ENCODE results near the gene LMOD1.

Gene LMOD1

DNA sequence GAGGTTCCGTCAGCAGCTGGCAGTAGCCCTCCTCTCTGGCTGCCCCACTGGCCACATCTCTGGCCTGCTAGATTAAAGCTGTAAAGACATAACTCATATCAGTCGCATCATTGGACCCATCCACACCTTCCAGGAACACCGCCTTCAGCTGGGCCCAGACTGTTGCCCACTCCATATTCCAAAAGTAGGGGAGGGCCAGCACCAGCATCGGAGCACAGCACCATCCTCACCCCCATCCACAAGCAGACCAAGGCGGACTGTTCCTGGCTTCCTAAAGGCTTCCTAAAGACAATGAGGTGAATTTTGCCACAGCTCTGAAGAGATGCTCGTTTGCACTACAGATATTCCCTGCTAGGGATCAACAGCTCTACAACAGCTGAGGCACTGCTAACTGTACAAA, 54.1 kb downstream of the LMOD1 start:
- peaks cover 2% of the 10 kb centered on the region for H3K79me1 ChIP-seq (ENCODE audit: low read depth, low read length)
- H2BK5ac ChIP-seq (ENCODE audit: low read length), result no peak overlapping the region
- H3K4me3 ChIP-seq (ENCODE audit: low read length in 2 of 2), result no peak overlapping the region
- H3K18ac ChIP-seq (ENCODE audit: low read length), result no peak overlapping the region
- H3K36me3 ChIP-seq (replicated peaks in 1 of 2; ENCODE audit: control insufficient read depth in 2 of 2, insufficient read depth in 2 of 2, low read length in 2 of 2), result no peaks in the 10 kb centered on the region
- no CpG with 5 or more reads among the region's 6 CpGs for WGBS, 2 donors (ENCODE audit: extremely low coverage in 2 of 2, insufficient read length in 2 of 2, insufficient replicate concordance in 1 of 2)
- no peak overlapping the region for H3K4ac ChIP-seq (ENCODE audit: low read length)
- H3K23ac ChIP-seq (ENCODE audit: low read depth, low read length, poor library complexity), result no peak overlapping the region
- peaks cover 11 to 16% of the 10 kb centered on the region in 2 donors for H3K4me1 ChIP-seq (ENCODE audit: control insufficient read depth in 2 of 2, insufficient read depth in 1 of 2, low read depth in 1 of 2, low read length in 2 of 2)
- H3K9ac ChIP-seq (ENCODE audit: low read depth, low read length, poor library complexity), result no peak overlapping the region
- no peak overlapping the region for H3K4me2 ChIP-seq (ENCODE audit: insufficient read depth, low read length, poor library complexity, severe bottlenecking)
- H2BK15ac ChIP-seq (ENCODE audit: low read length), result no peak overlapping the region
- no peak for DNase-seq (ENCODE audit: low spot score)
- H4K8ac ChIP-seq (ENCODE audit: low read depth, low read length), result no peak overlapping the region
- H3K9me3 ChIP-seq (replicated peaks in 1 of 2; ENCODE audit: control insufficient read depth in 2 of 2, insufficient read depth in 1 of 2, low read depth in 1 of 2, low read length in 2 of 2), result no peaks in the 10 kb centered on the region
- peak overlapping the region; percentile 8 for H2AK5ac ChIP-seq (ENCODE audit: low read depth, low read length)
- H2BK12ac ChIP-seq (ENCODE audit: low read length), result no peak overlapping the region
- no peak overlapping the region for H3K27ac ChIP-seq (replicated peaks; ENCODE audit: low read length)
- H2AFZ ChIP-seq (ENCODE audit: low read length), result no peak overlapping the region
- no peak overlapping the region for H2BK120ac ChIP-seq (ENCODE audit: low read depth, low read length)
- no peak overlapping the region for H3K14ac ChIP-seq (ENCODE audit: low read length)
- no peak overlapping the region for H4K91ac ChIP-seq (ENCODE audit: low read depth, low read length, poor library complexity)
- H3K27me3 ChIP-seq (ENCODE audit: control insufficient read depth in 3 of 3, insufficient read depth in 3 of 3, low read depth in 1 of 3, low read length in 3 of 3), result peaks cover 0 to 46% (median 6%) of the 10 kb centered on the region in 3 experiments

DNA sequence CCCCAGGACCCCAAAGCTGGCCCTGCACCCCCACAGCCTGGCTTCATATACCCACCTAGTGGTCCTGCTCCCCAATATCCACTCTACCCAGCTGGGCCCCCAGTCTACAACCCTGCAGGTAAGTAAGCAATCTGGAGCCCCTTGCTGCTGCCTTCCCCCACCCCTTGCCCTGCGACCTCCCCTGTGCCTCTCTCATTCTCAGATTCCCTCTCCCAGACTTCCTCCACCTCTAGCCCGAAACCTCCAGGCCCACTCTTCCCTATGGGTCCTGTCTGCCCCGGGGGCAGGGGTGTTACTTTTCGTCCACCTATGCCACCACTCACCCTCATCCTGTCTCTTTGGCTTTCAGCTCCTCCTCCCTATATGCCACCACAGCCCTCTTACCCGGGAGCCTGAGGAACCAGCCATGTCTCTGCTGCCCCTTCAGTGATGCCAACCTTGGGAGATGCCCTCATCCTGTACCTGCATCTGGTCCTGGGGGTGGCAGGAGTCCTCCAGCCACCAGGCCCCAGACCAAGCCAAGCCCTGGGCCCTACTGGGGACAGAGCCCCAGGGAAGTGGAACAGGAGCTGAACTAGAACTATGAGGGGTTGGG, 54.8 kb downstream of the LMOD1 start:
- no peak overlapping the region for H2BK12ac ChIP-seq (ENCODE audit: low read length)
- H2BK5ac ChIP-seq (ENCODE audit: low read length), result no peak overlapping the region
- peaks cover 2% of the 10 kb centered on the region for H3K79me1 ChIP-seq (ENCODE audit: low read depth, low read length)
- WGBS, 2 donors (ENCODE audit: extremely low coverage in 2 of 2, insufficient read length in 2 of 2, insufficient replicate concordance in 1 of 2), result no CpG with 5 or more reads among the region's 5 CpGs
- DNase-seq (ENCODE audit: low spot score), result no peak
- H3K27me3 ChIP-seq (ENCODE audit: control insufficient read depth in 3 of 3, insufficient read depth in 3 of 3, low read depth in 1 of 3, low read length in 3 of 3), result peaks cover 0 to 53% (median 6%) of the 10 kb centered on the region in 3 experiments
- H2BK15ac ChIP-seq (ENCODE audit: low read length), result no peak overlapping the region
- H3K23ac ChIP-seq (ENCODE audit: low read depth, low read length, poor library complexity), result peak overlapping the region; percentile 16
- no peak overlapping the region for H3K18ac ChIP-seq (ENCODE audit: low read length)
- no peaks in the 10 kb centered on the region for H3K36me3 ChIP-seq (replicated peaks in 1 of 2; ENCODE audit: control insufficient read depth in 2 of 2, insufficient read depth in 2 of 2, low read length in 2 of 2)
- no peak overlapping the region for H2BK120ac ChIP-seq (ENCODE audit: low read depth, low read length)
- H2AK5ac ChIP-seq (ENCODE audit: low read depth, low read length), result peak overlapping the region; percentile 8
- H3K4me3 ChIP-seq (ENCODE audit: low read length in 2 of 2), result no peak overlapping the region
- no peak overlapping the region for H3K9ac ChIP-seq (ENCODE audit: low read depth, low read length, poor library complexity)
- H4K8ac ChIP-seq (ENCODE audit: low read depth, low read length), result no peak overlapping the region
- no peak overlapping the region for H3K14ac ChIP-seq (ENCODE audit: low read length)
- H4K91ac ChIP-seq (ENCODE audit: low read depth, low read length, poor library complexity), result no peak overlapping the region
- no peaks in the 10 kb centered on the region for H3K9me3 ChIP-seq (replicated peaks in 1 of 2; ENCODE audit: control insufficient read depth in 2 of 2, insufficient read depth in 1 of 2, low read depth in 1 of 2, low read length in 2 of 2)
- no peak overlapping the region for H3K4me2 ChIP-seq (ENCODE audit: insufficient read depth, low read length, poor library complexity, severe bottlenecking)
- no peak overlapping the region for H3K27ac ChIP-seq (replicated peaks; ENCODE audit: low read length)
- no peak overlapping the region for H3K4ac ChIP-seq (ENCODE audit: low read length)
- H3K4me1 ChIP-seq (ENCODE audit: control insufficient read depth in 2 of 2, insufficient read depth in 1 of 2, low read depth in 1 of 2, low read length in 2 of 2), result peaks cover 11 to 16% of the 10 kb centered on the region in 2 donors
- H2AFZ ChIP-seq (ENCODE audit: low read length), result no peak overlapping the region

DNA sequence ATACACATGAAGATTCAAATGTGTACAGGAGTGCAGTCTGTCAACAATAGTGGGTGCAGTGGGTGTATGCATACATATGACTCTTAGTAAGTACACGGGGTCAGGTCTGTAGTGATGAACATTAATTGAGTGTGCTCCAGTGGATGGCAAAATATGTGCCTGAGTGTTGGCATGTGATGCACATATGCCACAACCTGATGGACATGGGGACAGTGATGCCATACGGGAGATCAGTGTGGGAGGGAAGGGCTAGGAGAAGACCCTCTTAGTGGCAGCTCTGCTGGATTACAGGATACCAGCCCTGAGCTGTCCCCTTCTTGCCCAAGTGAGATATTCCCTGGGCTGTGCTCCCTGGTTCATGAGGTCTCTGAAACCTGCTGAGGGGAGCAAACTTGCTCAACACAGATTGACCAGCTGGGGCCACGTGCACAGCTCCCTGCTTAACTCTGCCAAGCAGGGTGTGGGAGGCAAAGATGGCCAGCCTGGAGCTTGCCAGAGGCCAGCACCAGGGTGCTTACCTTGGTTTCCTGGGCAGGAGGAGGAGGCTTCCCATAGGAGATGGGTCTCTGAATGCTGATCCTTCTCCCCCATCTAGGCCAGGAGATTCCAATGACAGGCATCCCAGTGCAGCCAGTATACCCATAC, 55.4 kb downstream of the LMOD1 start:
- Histone ChIP-seq H3K4me1 (ENCODE audit: control insufficient read depth in 2 of 2, insufficient read depth in 1 of 2, low read depth in 1 of 2, low read length in 2 of 2) (peaks cover 11 to 16% of the 10 kb centered on the region in 2 donors), H2BK12ac (ENCODE audit: low read length) (no peak overlapping the region), H3K79me1 (ENCODE audit: low read depth, low read length) (peaks cover 2% of the 10 kb centered on the region), H3K9me3 (replicated peaks in 1 of 2; ENCODE audit: control insufficient read depth in 2 of 2, insufficient read depth in 1 of 2, low read depth in 1 of 2, low read length in 2 of 2) (no peaks in the 10 kb centered on the region), H3K36me3 (replicated peaks in 1 of 2; ENCODE audit: control insufficient read depth in 2 of 2, insufficient read depth in 2 of 2, low read length in 2 of 2) (no peaks in the 10 kb centered on the region), H3K27me3 (ENCODE audit: control insufficient read depth in 3 of 3, insufficient read depth in 3 of 3, low read depth in 1 of 3, low read length in 3 of 3) (peaks cover 0 to 57% (median 6%) of the 10 kb centered on the region in 3 experiments), H3K23ac (ENCODE audit: low read depth, low read length, poor library complexity) (no peak overlapping the region), H3K9ac (ENCODE audit: low read depth, low read length, poor library complexity) (no peak overlapping the region), H3K27ac (replicated peaks; ENCODE audit: low read length) (no peak overlapping the region), H2BK15ac (ENCODE audit: low read length) (no peak overlapping the region), H4K8ac (ENCODE audit: low read depth, low read length) (no peak overlapping the region), H4K91ac (ENCODE audit: low read depth, low read length, poor library complexity) (no peak overlapping the region), H2AK5ac (ENCODE audit: low read depth, low read length) (no peak overlapping the region), H3K14ac (ENCODE audit: low read length) (no peak overlapping the region), H2BK120ac (ENCODE audit: low read depth, low read length) (no peak overlapping the region), H3K18ac (ENCODE audit: low read length) (peak overlapping the region; percentile 7), H2BK5ac (ENCODE audit: low read length) (no peak overlapping the region), H3K4me3 (ENCODE audit: low read length in 2 of 2) (no peak overlapping the region), H3K4me2 (ENCODE audit: insufficient read depth, low read length, poor library complexity, severe bottlenecking) (no peak overlapping the region), H3K4ac (ENCODE audit: low read length) (no peak overlapping the region), H2AFZ (ENCODE audit: low read length) (no peak overlapping the region)
- no CpG with 5 or more reads among the region's 3 CpGs for WGBS, 2 donors (ENCODE audit: extremely low coverage in 2 of 2, insufficient read length in 2 of 2, insufficient replicate concordance in 1 of 2)
- no peak for DNase-seq (ENCODE audit: low spot score)

DNA sequence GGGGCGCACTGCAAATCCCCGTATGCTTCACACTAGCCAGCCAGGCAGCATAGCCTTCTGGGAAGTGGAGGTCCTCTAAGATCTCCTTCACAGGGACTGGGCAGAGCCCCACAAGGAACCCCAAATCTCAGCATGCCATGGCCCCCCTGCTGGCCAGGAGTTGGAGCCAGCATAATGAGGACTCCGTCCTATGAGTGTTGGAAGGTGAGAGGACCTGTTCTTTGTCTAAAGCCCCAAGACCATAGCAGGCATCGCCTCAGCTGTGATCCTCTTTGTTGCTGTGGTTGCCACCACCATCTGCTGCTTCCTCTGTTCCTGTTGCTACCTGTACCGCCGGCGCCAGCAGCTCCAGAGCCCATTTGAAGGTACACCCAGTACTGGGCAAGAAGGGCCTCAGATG, 56.1 kb downstream of the LMOD1 start:
- no peak overlapping the region for H2AK5ac ChIP-seq (ENCODE audit: low read depth, low read length)
- no peak overlapping the region for H3K27ac ChIP-seq (replicated peaks; ENCODE audit: low read length)
- no peak overlapping the region for H3K4ac ChIP-seq (ENCODE audit: low read length)
- no peak overlapping the region for H3K18ac ChIP-seq (ENCODE audit: low read length)
- H3K36me3 ChIP-seq (replicated peaks in 1 of 2; ENCODE audit: control insufficient read depth in 2 of 2, insufficient read depth in 2 of 2, low read length in 2 of 2), result no peaks in the 10 kb centered on the region
- no CpG with 5 or more reads among the region's 7 CpGs for WGBS, 2 donors (ENCODE audit: extremely low coverage in 2 of 2, insufficient read length in 2 of 2, insufficient replicate concordance in 1 of 2)
- no peak overlapping the region for H3K9ac ChIP-seq (ENCODE audit: low read depth, low read length, poor library complexity)
- no peak overlapping the region for H4K8ac ChIP-seq (ENCODE audit: low read depth, low read length)
- H3K4me1 ChIP-seq (ENCODE audit: control insufficient read depth in 2 of 2, insufficient read depth in 1 of 2, low read depth in 1 of 2, low read length in 2 of 2), result peaks cover 11 to 16% of the 10 kb centered on the region in 2 donors
- H3K4me2 ChIP-seq (ENCODE audit: insufficient read depth, low read length, poor library complexity, severe bottlenecking), result no peak overlapping the region
- peaks cover 2% of the 10 kb centered on the region for H3K79me1 ChIP-seq (ENCODE audit: low read depth, low read length)
- no peak overlapping the region for H4K91ac ChIP-seq (ENCODE audit: low read depth, low read length, poor library complexity)
- H3K14ac ChIP-seq (ENCODE audit: low read length), result no peak overlapping the region
- no peaks in the 10 kb centered on the region for H3K9me3 ChIP-seq (replicated peaks in 1 of 2; ENCODE audit: control insufficient read depth in 2 of 2, insufficient read depth in 1 of 2, low read depth in 1 of 2, low read length in 2 of 2)
- H3K4me3 ChIP-seq (ENCODE audit: low read length in 2 of 2), result no peak overlapping the region
- no peak overlapping the region for H2BK15ac ChIP-seq (ENCODE audit: low read length)
- H2BK12ac ChIP-seq (ENCODE audit: low read length), result no peak overlapping the region
- no peak overlapping the region for H2AFZ ChIP-seq (ENCODE audit: low read length)
- no peak overlapping the region for H3K23ac ChIP-seq (ENCODE audit: low read depth, low read length, poor library complexity)
- H2BK120ac ChIP-seq (ENCODE audit: low read depth, low read length), result no peak overlapping the region
- H2BK5ac ChIP-seq (ENCODE audit: low read length), result no peak overlapping the region
- peaks cover 0 to 62% (median 6%) of the 10 kb centered on the region in 3 experiments for H3K27me3 ChIP-seq (ENCODE audit: control insufficient read depth in 3 of 3, insufficient read depth in 3 of 3, low read depth in 1 of 3, low read length in 3 of 3)
- DNase-seq (ENCODE audit: low spot score), result no peak
